CD4-positive, alpha-beta T cell treated with Interleukin-15 for 1 hour (primary cell): ENCODE data around the gene SMARCD2.

Experiments used
- DNase-seq: peaks from one replicate; pipeline ENCODE4 v3.0.0-alpha.2; 2020

SMARCD2 gene

GRCh38 chr17:63848834-63849689 lies 6.6 kb upstream of the SMARCD2 start:
- DNase-seq = peak; percentile 95

GRCh38 chr17:63847525-63848249 lies 5.2 kb upstream of the SMARCD2 start:
- DNase-seq = no peak

- DNase-seq = no peak
These were observed 3.0 kb upstream of the SMARCD2 start for GRCh38 chr17:63845509-63845908.

GRCh38 chr17:63843910-63844677 lies 1.6 kb upstream of the SMARCD2 start:
- DNase-seq = no peak

- peak; percentile 73 for DNase-seq
These were observed 953 bp upstream of the SMARCD2 start for GRCh38 chr17:63843387-63843888.

- no peak for DNase-seq
These were observed 329 bp downstream of the SMARCD2 start for GRCh38 chr17:63842173-63842539.

- DNase-seq = no peak
These were observed 924 bp downstream of the SMARCD2 start for GRCh38 chr17:63841350-63842172.

- no peak for DNase-seq
These were observed 1.7 kb downstream of the SMARCD2 start for GRCh38 chr17:63840591-63841349.

GRCh38 chr17:63838631-63839171 lies 3.8 kb downstream of the SMARCD2 start:
- DNase-seq = no peak

GRCh38 chr17:63837962-63838600 lies 4.4 kb downstream of the SMARCD2 start:
- no peak for DNase-seq

- DNase-seq = no peak
These were observed 5.0 kb downstream of the SMARCD2 start for GRCh38 chr17:63837480-63837879.

GRCh38 chr17:63836811-63837210 lies 5.7 kb downstream of the SMARCD2 start:
- DNase-seq = no peak

GRCh38 chr17:63835167-63835720 lies 7.2 kb downstream of the SMARCD2 start:
- DNase-seq = no peak

GRCh38 chr17:63834431-63835166 lies 7.9 kb downstream of the SMARCD2 start:
- peak; percentile 63 for DNase-seq

GRCh38 chr17:63833741-63834373 lies 8.6 kb downstream of the SMARCD2 start:
- DNase-seq = no peak

- no peak for DNase-seq
These were observed 9.3 kb downstream of the SMARCD2 start for GRCh38 chr17:63833026-63833740.

- no peak for DNase-seq
These were observed 10.0 kb downstream of the SMARCD2 start for GRCh38 chr17:63832455-63832854.

- DNase-seq = no peak
These were observed 10.5 kb downstream of the SMARCD2 start for GRCh38 chr17:63832014-63832413.
